Measurements from ENCODE around the gene TF.

The TF gene

DNA sequence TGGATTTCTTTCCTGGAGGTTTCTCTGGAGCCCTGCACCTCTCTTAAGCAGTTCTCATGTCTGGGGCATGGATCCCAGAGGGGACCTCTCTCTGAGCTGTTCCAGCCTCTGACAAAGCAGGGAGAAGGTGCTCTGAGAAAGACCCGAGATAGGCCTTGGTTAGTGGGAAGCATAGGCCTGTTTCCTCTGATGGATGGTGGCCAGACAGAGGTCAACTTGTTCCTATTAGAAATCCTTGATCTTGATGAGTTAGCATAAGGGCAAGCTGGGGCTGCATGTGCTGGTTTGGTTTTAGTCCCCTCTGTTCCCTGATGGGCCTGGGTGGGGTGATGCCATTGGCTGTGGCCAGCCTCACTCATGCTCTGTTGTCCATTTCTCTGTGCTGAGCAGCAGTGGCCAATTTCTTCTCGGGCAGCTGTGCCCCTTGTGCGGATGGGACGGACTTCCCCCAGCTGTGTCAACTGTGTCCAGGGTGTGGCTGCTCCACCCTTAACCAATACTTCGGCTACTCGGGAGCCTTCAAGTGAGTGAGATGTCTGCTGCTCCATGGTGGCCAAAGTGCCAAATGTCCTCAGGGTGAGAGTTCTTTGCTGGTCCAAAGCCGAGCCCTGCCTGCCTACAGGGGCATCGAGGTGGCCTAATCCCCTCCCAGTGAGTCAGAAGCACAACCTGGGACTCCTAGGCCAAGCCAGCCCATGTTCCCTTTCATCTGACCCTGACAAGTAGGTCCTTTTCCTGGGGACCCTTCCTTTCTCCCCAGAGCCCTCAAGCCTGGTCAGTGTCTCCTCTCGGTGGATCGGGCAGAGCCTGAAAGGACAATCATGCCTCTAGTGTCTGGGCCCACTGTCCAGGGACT lies 9.0 kb downstream of the TF start:
- TF ChIP-seq, protein P1, sequence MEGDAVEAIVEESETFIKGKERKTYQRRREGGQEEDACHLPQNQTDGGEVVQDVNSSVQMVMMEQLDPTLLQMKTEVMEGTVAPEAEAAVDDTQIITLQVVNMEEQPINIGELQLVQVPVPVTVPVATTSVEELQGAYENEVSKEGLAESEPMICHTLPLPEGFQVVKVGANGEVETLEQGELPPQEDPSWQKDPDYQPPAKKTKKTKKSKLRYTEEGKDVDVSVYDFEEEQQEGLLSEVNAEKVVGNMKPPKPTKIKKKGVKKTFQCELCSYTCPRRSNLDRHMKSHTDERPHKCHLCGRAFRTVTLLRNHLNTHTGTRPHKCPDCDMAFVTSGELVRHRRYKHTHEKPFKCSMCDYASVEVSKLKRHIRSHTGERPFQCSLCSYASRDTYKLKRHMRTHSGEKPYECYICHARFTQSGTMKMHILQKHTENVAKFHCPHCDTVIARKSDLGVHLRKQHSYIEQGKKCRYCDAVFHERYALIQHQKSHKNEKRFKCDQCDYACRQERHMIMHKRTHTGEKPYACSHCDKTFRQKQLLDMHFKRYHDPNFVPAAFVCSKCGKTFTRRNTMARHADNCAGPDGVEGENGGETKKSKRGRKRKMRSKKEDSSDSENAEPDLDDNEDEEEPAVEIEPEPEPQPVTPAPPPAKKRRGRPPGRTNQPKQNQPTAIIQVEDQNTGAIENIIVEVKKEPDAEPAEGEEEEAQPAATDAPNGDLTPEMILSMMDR (IDR thresholded peaks at IDR 0.05; ENCODE audit: low read depth, low read length), result no peak
- H3K4me3 ChIP-seq (ENCODE audit: low read depth, low read length), result no peak overlapping the region

DNA sequence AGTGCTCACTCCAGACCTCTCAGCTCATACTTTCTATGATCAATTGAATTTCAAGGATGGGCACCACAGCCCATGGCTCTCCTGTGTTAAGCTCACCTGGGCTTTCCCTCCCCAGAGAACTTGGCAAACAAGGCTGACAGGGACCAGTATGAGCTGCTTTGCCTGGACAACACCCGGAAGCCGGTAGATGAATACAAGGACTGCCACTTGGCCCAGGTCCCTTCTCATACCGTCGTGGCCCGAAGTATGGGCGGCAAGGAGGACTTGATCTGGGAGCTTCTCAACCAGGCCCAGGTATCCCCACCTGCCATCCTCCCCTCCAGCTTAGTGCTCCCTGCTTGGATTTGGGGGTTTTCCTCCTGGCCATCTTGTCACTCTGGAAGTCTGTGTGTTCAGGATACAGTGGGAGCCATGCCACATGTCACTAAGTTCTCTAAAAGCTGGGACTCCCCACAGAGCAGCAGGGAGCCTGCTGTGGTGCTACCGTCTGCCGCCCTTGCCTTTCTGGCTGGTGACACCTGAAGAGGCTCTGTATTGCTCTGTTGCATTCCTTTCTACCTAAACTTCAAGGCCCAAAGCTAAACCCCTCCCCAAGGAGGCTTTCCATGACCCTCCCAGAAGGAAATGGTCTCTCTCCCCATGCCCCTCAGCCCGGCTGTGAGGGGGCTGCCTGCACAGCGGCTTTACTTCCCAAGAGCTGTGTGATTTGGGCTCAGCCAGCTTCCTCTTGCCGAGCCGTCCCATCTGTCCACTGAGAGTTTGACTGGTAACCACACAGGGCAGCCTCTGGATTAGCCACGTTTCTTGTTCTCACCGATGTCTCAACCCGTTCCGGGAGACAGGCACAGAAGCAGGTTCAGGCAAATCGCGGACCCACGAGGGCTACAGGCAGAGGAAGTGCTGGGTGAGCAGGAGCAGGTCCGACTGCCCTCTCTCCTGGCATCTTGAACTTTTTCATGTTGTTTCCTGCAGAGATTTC lies 10.8 kb downstream of the TF start:
- no peak overlapping the region for H3K4me3 ChIP-seq (ENCODE audit: low read depth, low read length)
- TF ChIP-seq, protein P1 (IDR thresholded peaks at IDR 0.05; ENCODE audit: low read depth, low read length), result no peak

DNA sequence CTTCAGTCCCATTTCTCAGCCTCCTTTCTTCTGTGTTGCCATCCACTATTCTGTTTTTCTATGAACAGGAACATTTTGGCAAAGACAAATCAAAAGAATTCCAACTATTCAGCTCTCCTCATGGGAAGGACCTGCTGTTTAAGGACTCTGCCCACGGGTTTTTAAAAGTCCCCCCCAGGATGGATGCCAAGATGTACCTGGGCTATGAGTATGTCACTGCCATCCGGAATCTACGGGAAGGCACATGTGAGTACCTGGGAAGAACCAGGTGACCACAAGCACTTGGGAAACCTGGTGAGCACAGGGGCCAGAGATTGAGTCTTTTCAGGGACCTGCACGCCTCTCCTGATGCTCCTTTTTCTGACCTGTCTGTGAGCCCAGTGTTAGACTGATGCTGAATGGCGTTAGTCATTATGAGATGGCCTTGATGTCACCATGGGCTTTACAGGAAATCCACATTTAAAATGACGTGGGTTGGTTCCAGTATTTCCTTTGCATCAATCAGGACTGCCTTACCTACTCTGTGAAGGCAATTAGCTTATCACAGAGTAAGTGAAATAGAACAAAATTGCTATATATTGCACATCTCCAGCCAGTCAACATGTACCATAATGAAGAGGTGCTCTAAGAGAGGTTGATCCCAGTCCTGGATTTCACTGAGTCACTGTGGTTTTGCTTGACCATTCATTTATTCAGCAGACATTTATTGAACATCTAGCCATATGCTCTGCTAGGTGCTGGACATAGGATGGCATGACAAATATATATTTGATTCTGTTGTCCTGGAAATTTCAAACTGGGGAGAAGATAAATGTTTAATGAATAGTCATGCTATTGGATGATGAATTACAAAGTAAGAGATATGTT lies 11.7 kb downstream of the TF start:
- TF ChIP-seq, protein P1 (IDR thresholded peaks at IDR 0.05; ENCODE audit: low read depth, low read length), result no peak
- no peak overlapping the region for H3K4me3 ChIP-seq (ENCODE audit: low read depth, low read length)

DNA sequence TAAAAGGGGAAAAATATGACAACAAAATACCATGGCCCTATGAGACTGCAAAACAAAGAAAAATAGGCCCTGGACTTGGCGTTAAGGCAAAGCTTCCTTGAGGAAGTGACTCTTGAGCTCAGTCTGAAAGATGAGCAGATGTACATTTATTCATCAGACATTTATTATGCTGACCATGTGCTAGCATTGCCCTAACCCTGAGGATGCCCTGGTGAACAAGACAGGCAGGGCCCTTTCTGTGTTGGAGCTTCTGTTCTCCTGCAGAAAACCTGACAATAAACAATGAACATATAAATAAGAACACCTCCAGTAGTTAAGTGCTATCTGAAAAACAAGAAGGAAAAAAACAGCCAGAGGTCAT lies 12.4 kb downstream of the TF start:
- H3K4me3 ChIP-seq (ENCODE audit: low read depth, low read length), result no peak overlapping the region
- TF ChIP-seq, protein P1 (IDR thresholded peaks at IDR 0.05; ENCODE audit: low read depth, low read length), result no peak

DNA sequence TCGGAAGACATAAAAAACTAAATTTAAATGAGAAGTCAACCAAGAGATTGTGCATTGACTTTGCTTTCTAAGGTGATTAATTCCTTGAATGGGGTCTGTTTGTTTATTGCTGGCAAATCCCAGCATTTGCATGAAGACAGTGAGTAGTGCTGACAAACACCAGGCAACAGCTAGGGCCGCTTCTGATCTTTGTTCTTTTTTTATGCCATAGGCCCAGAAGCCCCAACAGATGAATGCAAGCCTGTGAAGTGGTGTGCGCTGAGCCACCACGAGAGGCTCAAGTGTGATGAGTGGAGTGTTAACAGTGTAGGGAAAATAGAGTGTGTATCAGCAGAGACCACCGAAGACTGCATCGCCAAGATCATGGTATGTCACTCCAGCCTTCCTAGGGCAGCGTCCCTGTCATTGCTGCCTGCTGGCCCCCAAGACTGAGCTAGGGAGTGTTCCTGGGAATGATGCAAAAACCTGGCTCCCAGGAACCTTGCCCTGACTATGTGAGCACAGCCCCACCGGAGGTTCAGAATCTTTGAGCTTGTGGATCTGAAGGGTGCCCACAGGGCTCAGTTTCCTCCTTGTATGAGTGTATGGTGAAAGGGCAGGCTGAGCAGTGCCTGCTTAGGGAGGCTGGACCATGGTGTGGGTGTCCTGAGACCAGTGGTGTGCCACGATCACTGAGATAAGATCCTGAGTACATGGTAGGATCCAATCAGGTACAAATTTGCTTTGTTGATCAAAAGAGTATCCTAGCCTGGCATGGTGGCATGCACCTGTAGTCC lies 13.0 kb downstream of the TF start:
- TF ChIP-seq, protein P1 (IDR thresholded peaks at IDR 0.05; ENCODE audit: low read depth, low read length), result no peak

DNA sequence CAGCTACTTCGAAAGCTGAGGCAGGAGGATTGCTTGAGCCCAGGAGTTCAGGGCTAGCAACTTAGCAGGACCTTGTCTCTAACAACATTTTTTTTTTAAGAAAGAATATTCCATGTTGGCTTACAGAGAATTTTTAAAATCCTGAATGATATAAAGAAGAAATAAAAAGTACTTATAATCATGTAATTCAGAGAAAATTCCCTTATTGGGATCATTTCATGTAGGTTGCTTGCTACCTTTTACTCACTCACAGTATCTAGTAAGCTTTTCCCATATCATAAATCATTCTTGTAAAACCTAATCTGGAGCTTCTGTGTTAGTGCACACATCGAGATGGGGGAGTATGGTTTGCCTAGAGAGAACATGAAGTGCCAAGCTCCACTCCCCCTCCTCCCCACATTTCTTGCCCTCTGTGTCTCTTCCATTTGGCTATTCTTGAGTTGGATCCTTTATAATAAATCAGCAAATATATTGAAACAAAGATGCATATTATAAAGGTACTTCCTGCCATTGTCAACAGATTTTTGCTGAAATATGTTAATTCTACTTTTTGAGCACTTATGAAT lies 13.6 kb downstream of the TF start:
- TF ChIP-seq, protein P1 (IDR thresholded peaks at IDR 0.05; ENCODE audit: low read depth, low read length), result no peak
- H3K4me3 ChIP-seq (ENCODE audit: low read depth, low read length), result no peak overlapping the region

More for the DNA sequence above, 13.0 kb downstream of the TF start:
- H3K4me3 ChIP-seq (ENCODE audit: low read depth, low read length), result no peak overlapping the region

Measured in WI38 (cell line).